ENCODE results near the gene PPID.
"Not testable (repeated sequence)": the region's sequence is repeated elsewhere in the genome, so short reads cannot be mapped to it uniquely, and the experiment has no call there.

The PPID gene

GRCh38 chr4:158664806-158665205 lies 58.4 kb downstream of the PPID start:
- no peak for DNase-seq

- not testable (repeated sequence) for DNase-seq
Observed at GRCh38 chr4:158663707-158664625, 59.2 kb downstream of the PPID start.

- DNase-seq = not testable (repeated sequence)
Observed at GRCh38 chr4:158663255-158663654, 59.9 kb downstream of the PPID start.

All from activated CD4-positive, alpha-beta T cell treated with anti-CD3 and anti-CD28 coated beads for 1 hour (primary cell).